Pancreas (tissue), 10 donors: Measurements from ENCODE around the gene TMEM50B. TPM values are rescaled to one million over a fixed set of nuclear protein-coding genes. Genes with fewer than 3 reads are reported as not detected.
"Not testable (repeated sequence)": the region's sequence is repeated elsewhere in the genome, so short reads cannot be mapped to it uniquely, and the experiment has no call there.

ENCODE experiments used
- ATAC-seq, 4 donors: fragments of 200-7000 bp; cut with Tn5 transposase; one replicate each; pipeline versions ENCODE4 v1.8.0 to v1.9.1; 2020; ENCODE audit warnings: mild to moderate bottlenecking in 4 of 4, moderate library complexity in 4 of 4
- DNase-seq, 6 donors: peaks; one replicate each; pipeline ENCODE4 v3.0.0-alpha.2; 2020
- FAIRE-seq: peaks from 2 replicates; lab custom pipeline; 2012; peaks lifted over from hg19 to GRCh38; lab: Jason Lieb, UNC
- H3K27ac ChIP-seq, 4 donors: fragments of 200-600 bp; sonication (generic); 1 replicate in 3 of 4; 2 replicates in 1 of 4; pipeline versions ENCODE4 v1.5.0 to v1.8.0; 2020
- H3K27me3 ChIP-seq, 4 donors: fragments of 200-600 bp; one replicate each; pipeline ENCODE4 v1.8.0; 2021
- H3K36me3 ChIP-seq, 3 donors: fragments of 200-600 bp; sonication (generic) in 1 of 3; one replicate each; pipeline versions ENCODE4 v1.5.0 to v1.8.0; 2020 to 2021
- H3K4me1 ChIP-seq, 3 donors: fragments of 200-600 bp; one replicate each; pipeline ENCODE4 v1.8.0; 2021
- H3K4me3 ChIP-seq, 4 donors: fragments of 200-600 bp; sonication (generic) in 2 of 4; one replicate each; pipeline versions ENCODE4 v1.5.0 to v1.8.0; 2020 to 2021
- H3K9me3 ChIP-seq, 4 donors: fragments of 200-600 bp; one replicate each; pipeline ENCODE4 v1.8.0; 2021
- CTCF ChIP-seq, 4 donors: fragments of 200-600 bp; sonication (generic) in 3 of 4; IDR thresholded peaks; one replicate each; pipeline versions ENCODE4 v1.5.0 to v1.8.0; 2021; ENCODE audit warnings: antibody characterized with exemption in 4 of 4
- WGBS, 2 donors: extraction: QIAGEN DNeasy Blood & Tissue Kit; methylation state at CpG; one replicate each; pipeline ENCODE4 v1.1.7; 2013; 5-methylcytosine and 5-hydroxymethylcytosine counted together
- intact Hi-C, 3 donors: fragments of 100-400 bp; cut with DNase I; formaldehyde crosslinking; loops; one replicate each; pipeline versions ENCODE4 v1.11.1 to v1.14.2; 2022
- polyA plus RNA-seq, 2 donors: library from polyadenylated mRNA; stranded (reverse); fragments of 200-250 nt; gene quantifications; one replicate each; pipeline ENCODE4 v1.2.3, GENCODE V29; 2013
- total RNA-seq, 6 donors: library from RNA; stranded (reverse); fragmentation: NEBNext Ultra II Directional in 4 of 6; extraction: Animal tissue kit (Norgen Biotek cat#: 25700) in 4 of 6; gene quantifications; one replicate each; pipeline versions ENCODE4 v1.2.1 to v1.2.4, GENCODE V29; 2021 to 2023
- donor health status: healthy with polysubstance abuse.
- donor health status: DM: no; HTN: no; CAD: no; lungs with moderate emphysema.
- donor health status: DM: no; HTN: no; CAD: no.
- donor health status: control.
- donor health status: control.
- donor health status: Bipolar disorder and iron deficiency.
- donor health status: DM: yes; HTN: yes; CAD: no.
- donor health status: DM: no; HTN: no; CAD: no.
- donor health status: DM: no; HTN: no; CAD: no.
- donor health status: DM: yes; HTN: yes; CAD: no.

The TMEM50B gene
- total and polyA plus RNA-seq, 8 donors, result 11.5 to 96.1 (median 19.4) TPM

- H3K27ac ChIP-seq, result no peak overlapping the region
- FAIRE-seq (no peak), ATAC-seq (no peak), DNase-seq (no peak)
- no peak overlapping the region for H3K4me3 ChIP-seq
- no peaks in the 10 kb centered on the region for H3K9me3 ChIP-seq
- intact Hi-C loops, result no loop called here
- H3K4me1 ChIP-seq, result peaks cover 0 to 3% (median 0%) of the 10 kb centered on the region in 3 donors
- H3K27me3 ChIP-seq, result no peaks in the 10 kb centered on the region
- H3K36me3 ChIP-seq, result peaks cover 0 to 26% (median 3%) of the 10 kb centered on the region in 3 donors
- WGBS, 2 donors, result 97% methylated on average over 3 of the region's 3 CpGs
- TF ChIP-seq CTCF (IDR thresholded peaks at IDR 0.05), result no peak
These were observed 20.9 kb downstream of the TMEM50B start for GRCh38 chr21:33458861-33459260.

- no peaks in the 10 kb centered on the region for H3K4me1 ChIP-seq
- H3K9me3 ChIP-seq, result no peaks in the 10 kb centered on the region
- no peak for ATAC-seq
- intact Hi-C loops, result no loop called here
- no peaks in the 10 kb centered on the region for H3K27me3 ChIP-seq
- FAIRE-seq, result no peak
- H3K4me3 ChIP-seq, result no peak overlapping the region
- peaks cover 0 to 26% (median 3%) of the 10 kb centered on the region in 3 donors for H3K36me3 ChIP-seq
- 81% methylated on average over 6 of the region's 6 CpGs for WGBS, 2 donors
- no peak for TF ChIP-seq CTCF (IDR thresholded peaks at IDR 0.05)
- no peak for DNase-seq
- no peak overlapping the region for H3K27ac ChIP-seq
These were observed 23.9 kb downstream of the TMEM50B start for GRCh38 chr21:33455686-33456446.

GRCh38 chr21:33452362-33452761 lies 27.4 kb downstream of the TMEM50B start:
- Histone ChIP-seq H3K27me3 (no peaks in the 10 kb centered on the region), H3K4me1 (no peaks in the 10 kb centered on the region), H3K36me3 (peaks cover 0 to 19% (median 0%) of the 10 kb centered on the region in 3 donors), H3K9me3 (no peaks in the 10 kb centered on the region), H3K27ac (no peak overlapping the region), H3K4me3 (no peak overlapping the region)
- FAIRE-seq (no peak), DNase-seq (no peak), ATAC-seq (no peak)
- no peak for TF ChIP-seq CTCF (IDR thresholded peaks at IDR 0.05)
- WGBS, 2 donors, result 88 to 89% methylated on average over 3 of the region's 3 CpGs
- intact Hi-C loops, result no loop called here

- no peaks in the 10 kb centered on the region for H3K27me3 ChIP-seq
- intact Hi-C loops, result no loop called here
- no peak overlapping the region for H3K27ac ChIP-seq
- H3K9me3 ChIP-seq, result no peaks in the 10 kb centered on the region
- ATAC-seq (peak in 1 of 4 donors; percentile 25), DNase-seq (no peak), FAIRE-seq (no peak)
- H3K4me3 ChIP-seq, result no peak overlapping the region
- TF ChIP-seq CTCF (IDR thresholded peaks at IDR 0.05), result no peak
- H3K36me3 ChIP-seq, result peaks cover 0 to 19% (median 0%) of the 10 kb centered on the region in 3 donors
- H3K4me1 ChIP-seq, result no peaks in the 10 kb centered on the region
- WGBS, 2 donors, result 90 to 92% methylated on average over 1 of the region's 1 CpG
These were observed 28.1 kb downstream of the TMEM50B start for GRCh38 chr21:33451634-33452071.

GRCh38 chr21:33449616-33450015 lies 30.2 kb downstream of the TMEM50B start:
- Histone ChIP-seq H3K36me3 (peaks cover 0 to under 1% (median 0%) of the 10 kb centered on the region in 3 donors), H3K9me3 (no peaks in the 10 kb centered on the region), H3K4me1 (no peaks in the 10 kb centered on the region), H3K27me3 (no peaks in the 10 kb centered on the region), H3K27ac (no peak overlapping the region), H3K4me3 (no peak overlapping the region)
- ATAC-seq (no peak), DNase-seq (no peak), FAIRE-seq (no peak)
- intact Hi-C loops, result loop anchor here in 1 of 3 donors (5.0 kb wide), 1 partner anchor 247 kb away; no protein-coding TSS in a partner anchor
- no peak for TF ChIP-seq CTCF (IDR thresholded peaks at IDR 0.05)
- 76 to 77% methylated on average over 4 of the region's 4 CpGs for WGBS, 2 donors

GRCh38 chr21:33446620-33447019 lies 33.2 kb downstream of the TMEM50B start:
- H3K27me3 ChIP-seq, H3K36me3 ChIP-seq, DNase-seq, H3K9me3 ChIP-seq, ATAC-seq, H3K4me1 ChIP-seq, H3K27ac ChIP-seq, H3K4me3 ChIP-seq, FAIRE-seq: not testable (repeated sequence)
- 94 to 99% methylated on average over 6 of the region's 6 CpGs for WGBS, 2 donors
- intact Hi-C loops, result loop anchor here in 1 of 3 donors (5.0 kb wide), 1 partner anchor 244 kb away; no protein-coding TSS in a partner anchor
